Measurements from ENCODE around the gene ZNF581. TPM values are rescaled to one million over a fixed set of nuclear protein-coding genes. Genes with fewer than 3 reads are reported as not detected.

Gene ZNF581
- total and polyA plus RNA-seq, 4 donors, result 2.1 to 7.3 (median 5.2) TPM

DNA sequence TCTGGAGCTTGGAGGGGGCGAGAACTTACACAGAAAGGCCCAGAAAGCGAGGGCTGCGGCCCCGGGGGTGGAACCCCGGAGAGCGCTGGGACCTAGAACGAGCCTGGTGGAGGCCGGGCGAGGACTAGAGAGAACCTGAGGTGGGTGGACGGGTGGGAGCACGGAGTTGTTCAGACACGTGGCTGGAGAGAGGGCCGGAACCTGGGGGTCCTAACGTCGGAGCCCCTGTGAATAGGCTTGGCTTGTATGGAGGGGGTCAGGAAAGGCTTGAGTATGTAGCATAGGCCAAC, 383 bp downstream of the ZNF581 start (continued):
- TF ChIP-seq, protein P1, sequence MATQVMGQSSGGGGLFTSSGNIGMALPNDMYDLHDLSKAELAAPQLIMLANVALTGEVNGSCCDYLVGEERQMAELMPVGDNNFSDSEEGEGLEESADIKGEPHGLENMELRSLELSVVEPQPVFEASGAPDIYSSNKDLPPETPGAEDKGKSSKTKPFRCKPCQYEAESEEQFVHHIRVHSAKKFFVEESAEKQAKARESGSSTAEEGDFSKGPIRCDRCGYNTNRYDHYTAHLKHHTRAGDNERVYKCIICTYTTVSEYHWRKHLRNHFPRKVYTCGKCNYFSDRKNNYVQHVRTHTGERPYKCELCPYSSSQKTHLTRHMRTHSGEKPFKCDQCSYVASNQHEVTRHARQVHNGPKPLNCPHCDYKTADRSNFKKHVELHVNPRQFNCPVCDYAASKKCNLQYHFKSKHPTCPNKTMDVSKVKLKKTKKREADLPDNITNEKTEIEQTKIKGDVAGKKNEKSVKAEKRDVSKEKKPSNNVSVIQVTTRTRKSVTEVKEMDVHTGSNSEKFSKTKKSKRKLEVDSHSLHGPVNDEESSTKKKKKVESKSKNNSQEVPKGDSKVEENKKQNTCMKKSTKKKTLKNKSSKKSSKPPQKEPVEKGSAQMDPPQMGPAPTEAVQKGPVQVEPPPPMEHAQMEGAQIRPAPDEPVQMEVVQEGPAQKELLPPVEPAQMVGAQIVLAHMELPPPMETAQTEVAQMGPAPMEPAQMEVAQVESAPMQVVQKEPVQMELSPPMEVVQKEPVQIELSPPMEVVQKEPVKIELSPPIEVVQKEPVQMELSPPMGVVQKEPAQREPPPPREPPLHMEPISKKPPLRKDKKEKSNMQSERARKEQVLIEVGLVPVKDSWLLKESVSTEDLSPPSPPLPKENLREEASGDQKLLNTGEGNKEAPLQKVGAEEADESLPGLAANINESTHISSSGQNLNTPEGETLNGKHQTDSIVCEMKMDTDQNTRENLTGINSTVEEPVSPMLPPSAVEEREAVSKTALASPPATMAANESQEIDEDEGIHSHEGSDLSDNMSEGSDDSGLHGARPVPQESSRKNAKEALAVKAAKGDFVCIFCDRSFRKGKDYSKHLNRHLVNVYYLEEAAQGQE (IDR thresholded peaks at IDR 0.05), result no peak
- no peak for TF ChIP-seq RXRA (IDR thresholded peaks at IDR 0.05)

DNA sequence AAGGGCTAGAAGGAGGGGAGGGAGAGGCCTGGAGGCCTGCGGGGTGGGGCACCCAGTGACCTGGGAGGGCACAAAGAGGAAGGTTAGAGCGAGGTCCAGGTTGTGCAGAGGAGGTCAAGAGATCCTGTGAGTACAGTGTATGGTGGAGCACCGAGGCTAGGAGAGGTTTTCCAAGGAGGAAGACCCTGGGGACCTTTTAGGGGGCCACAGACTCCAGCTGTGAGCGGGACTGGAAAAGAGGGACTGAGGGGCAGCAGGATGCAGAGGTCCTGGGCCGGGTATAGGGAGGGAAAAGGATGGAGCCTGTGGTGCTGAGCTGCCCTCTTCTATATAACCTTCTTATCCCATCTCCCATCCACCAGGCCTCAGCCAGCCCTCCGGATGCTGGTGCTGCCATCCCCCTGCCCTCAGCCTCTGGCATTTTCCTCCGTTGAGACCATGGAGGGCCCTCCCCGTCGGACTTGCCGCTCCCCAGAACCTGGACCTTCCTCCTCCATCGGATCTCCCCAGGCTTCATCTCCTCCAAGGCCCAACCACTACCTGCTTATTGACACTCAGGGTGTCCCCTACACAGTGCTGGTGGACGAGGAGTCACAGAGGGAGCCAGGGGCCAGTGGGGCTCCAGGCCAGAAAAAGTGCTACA, 863 bp downstream of the ZNF581 start:
- Histone ChIP-seq H3K4me3 (ENCODE audit: low read depth in 1 of 3, low read length in 3 of 3) (peak overlapping the region; percentile 50 to 70 (median 65)), H3K27me3 (ENCODE audit: control insufficient read depth in 4 of 4, insufficient read depth in 4 of 4, low read length in 3 of 4) (no peaks in the 10 kb centered on the region), H3K4me1 (ENCODE audit: control insufficient read depth in 4 of 4, insufficient read depth in 4 of 4, low read length in 3 of 4) (peaks cover 25 to 75% (median 61%) of the 10 kb centered on the region in 4 donors), H3K36me3 (ENCODE audit: control insufficient read depth in 4 of 4, insufficient read depth in 3 of 4, low read depth in 1 of 4, low read length in 3 of 4) (peaks cover 0 to 9% (median under 1%) of the 10 kb centered on the region in 4 donors), H3K27ac (ENCODE audit: low read depth in 1 of 2, low read length in 2 of 2) (peak overlapping the region in 1 of 2 donors; percentile 91), H3K9me3 (ENCODE audit: control insufficient read depth in 4 of 4, low read length in 3 of 4) (no peaks in the 10 kb centered on the region), H3K9ac (ENCODE audit: low read depth in 1 of 2, low read length in 2 of 2) (peak overlapping the region in 1 of 2 donors; percentile 95)
- 49% methylated on average over 12 of the region's 12 CpGs for WGBS
- no peak for DNase-seq (ENCODE audit: low spot score)
- TF ChIP-seq, protein P2, sequence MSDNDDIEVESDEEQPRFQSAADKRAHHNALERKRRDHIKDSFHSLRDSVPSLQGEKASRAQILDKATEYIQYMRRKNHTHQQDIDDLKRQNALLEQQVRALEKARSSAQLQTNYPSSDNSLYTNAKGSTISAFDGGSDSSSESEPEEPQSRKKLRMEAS (IDR thresholded peaks at IDR 0.05), result no peak
- TF ChIP-seq, protein P3, sequence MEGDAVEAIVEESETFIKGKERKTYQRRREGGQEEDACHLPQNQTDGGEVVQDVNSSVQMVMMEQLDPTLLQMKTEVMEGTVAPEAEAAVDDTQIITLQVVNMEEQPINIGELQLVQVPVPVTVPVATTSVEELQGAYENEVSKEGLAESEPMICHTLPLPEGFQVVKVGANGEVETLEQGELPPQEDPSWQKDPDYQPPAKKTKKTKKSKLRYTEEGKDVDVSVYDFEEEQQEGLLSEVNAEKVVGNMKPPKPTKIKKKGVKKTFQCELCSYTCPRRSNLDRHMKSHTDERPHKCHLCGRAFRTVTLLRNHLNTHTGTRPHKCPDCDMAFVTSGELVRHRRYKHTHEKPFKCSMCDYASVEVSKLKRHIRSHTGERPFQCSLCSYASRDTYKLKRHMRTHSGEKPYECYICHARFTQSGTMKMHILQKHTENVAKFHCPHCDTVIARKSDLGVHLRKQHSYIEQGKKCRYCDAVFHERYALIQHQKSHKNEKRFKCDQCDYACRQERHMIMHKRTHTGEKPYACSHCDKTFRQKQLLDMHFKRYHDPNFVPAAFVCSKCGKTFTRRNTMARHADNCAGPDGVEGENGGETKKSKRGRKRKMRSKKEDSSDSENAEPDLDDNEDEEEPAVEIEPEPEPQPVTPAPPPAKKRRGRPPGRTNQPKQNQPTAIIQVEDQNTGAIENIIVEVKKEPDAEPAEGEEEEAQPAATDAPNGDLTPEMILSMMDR (IDR thresholded peaks at IDR 0.05; ENCODE audit: low read depth, low read length, missing input control), result no peak
- TF ChIP-seq, protein P4, sequence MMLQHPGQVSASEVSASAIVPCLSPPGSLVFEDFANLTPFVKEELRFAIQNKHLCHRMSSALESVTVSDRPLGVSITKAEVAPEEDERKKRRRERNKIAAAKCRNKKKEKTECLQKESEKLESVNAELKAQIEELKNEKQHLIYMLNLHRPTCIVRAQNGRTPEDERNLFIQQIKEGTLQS (IDR thresholded peaks at IDR 0.05), result no peak
- TF ChIP-seq EGR1 (IDR thresholded peaks at IDR 0.05; ENCODE audit: low read depth in 2 of 2) (no peak), TAF1 (conservative IDR thresholded peaks at IDR 0.05) (no peak), FOXA2 (IDR thresholded peaks at IDR 0.05) (no peak), FOXA1 (IDR thresholded peaks at IDR 0.05) (no peak), NR2F2 (IDR thresholded peaks at IDR 0.05) (no peak)
- TF ChIP-seq, protein P5, sequence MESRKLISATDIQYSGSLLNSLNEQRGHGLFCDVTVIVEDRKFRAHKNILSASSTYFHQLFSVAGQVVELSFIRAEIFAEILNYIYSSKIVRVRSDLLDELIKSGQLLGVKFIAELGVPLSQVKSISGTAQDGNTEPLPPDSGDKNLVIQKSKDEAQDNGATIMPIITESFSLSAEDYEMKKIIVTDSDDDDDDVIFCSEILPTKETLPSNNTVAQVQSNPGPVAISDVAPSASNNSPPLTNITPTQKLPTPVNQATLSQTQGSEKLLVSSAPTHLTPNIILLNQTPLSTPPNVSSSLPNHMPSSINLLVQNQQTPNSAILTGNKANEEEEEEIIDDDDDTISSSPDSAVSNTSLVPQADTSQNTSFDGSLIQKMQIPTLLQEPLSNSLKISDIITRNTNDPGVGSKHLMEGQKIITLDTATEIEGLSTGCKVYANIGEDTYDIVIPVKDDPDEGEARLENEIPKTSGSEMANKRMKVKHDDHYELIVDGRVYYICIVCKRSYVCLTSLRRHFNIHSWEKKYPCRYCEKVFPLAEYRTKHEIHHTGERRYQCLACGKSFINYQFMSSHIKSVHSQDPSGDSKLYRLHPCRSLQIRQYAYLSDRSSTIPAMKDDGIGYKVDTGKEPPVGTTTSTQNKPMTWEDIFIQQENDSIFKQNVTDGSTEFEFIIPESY (IDR thresholded peaks at IDR 0.05), result no peak

Measured in liver (tissue), 9 donors.